GM12892 (cell line): ENCODE results near the gene EFCAB8.

Source experiments
- POLR2A ChIP-seq: IDR thresholded peaks from 2 replicates; pipeline ENCODE4 v1.6.1; 2011; ENCODE audit warnings: low read depth, low read length, control low read depth
- POLR2AphosphoS5 ChIP-seq: IDR thresholded peaks from 2 replicates; pipeline ENCODE4 v1.6.1; 2011; ENCODE audit warnings: low read depth, low read length, control low read depth
- TAF1 ChIP-seq: IDR thresholded peaks from 2 replicates; pipeline ENCODE4 v1.6.1; 2011; ENCODE audit warnings: low read depth, mild to moderate bottlenecking, control low read depth, low read length, borderline replicate concordance

DNA sequence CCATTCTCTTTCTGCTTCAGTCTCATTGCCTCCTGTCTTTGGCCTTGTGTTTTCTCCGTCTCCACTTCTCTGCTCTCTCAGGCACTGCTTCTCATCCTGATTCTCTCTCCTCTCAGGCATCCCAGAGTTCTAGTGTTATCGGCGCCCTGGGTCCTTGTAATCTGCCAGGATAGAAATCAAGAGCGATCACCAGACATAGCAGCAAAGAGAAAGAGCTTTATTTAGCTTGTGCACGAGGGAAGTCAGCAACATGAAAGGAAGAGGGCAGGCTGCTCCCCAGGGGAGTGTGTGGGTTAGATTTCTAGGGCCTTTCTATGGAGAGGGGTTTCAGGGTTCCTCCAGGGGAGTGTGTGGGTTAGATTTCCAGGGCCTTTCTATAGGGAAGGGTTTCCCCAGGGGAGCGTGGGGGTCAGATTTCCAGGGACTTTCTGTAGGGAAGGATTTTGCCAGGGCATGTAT, 113.0 kb downstream of the EFCAB8 start:
- no peak for TF ChIP-seq POLR2AphosphoS5
- TF ChIP-seq TAF1: no peak
- no peak; the same call in 1 of the 2 replicates for TF ChIP-seq POLR2A
